ENCODE data around the gene GPX4. TPM values are rescaled to one million over a fixed set of nuclear protein-coding genes. Genes with fewer than 3 reads are reported as not detected.

The GPX4 gene
- total and polyA plus RNA-seq, 10 of the 15 experiments (the other 5 are each of a cell fraction or from before 2014, with no cell fraction given), result 33.3 to 749 (median 297) TPM

- TF ChIP-seq NFYB (IDR thresholded peaks at IDR 0.05; ENCODE audit: insufficient read depth, low read depth, low read length) (no peak), CREM (IDR thresholded peaks at IDR 0.05; ENCODE audit: low read depth) (no peak), CBX5 (IDR thresholded peaks at IDR 0.05; ENCODE audit: low read depth) (no peak), MXI1 (IDR thresholded peaks at IDR 0.05; ENCODE audit: low read depth, low read length) (no peak), RUNX3 (IDR thresholded peaks at IDR 0.05; ENCODE audit: low read length) (no peak), SMAD5 (IDR thresholded peaks at IDR 0.05; ENCODE audit: low read depth) (no peak)
These were observed 36.7 kb downstream of the GPX4 start (continued) for GRCh38 chr19:1140272-1141027.

- Histone ChIP-seq H3K79me2 (ENCODE audit: control insufficient read depth, insufficient read depth, low read length) (no peaks in the 10 kb centered on the region), H3K4me1 (ENCODE audit: control insufficient read depth, insufficient read depth, low read length) (no peaks in the 10 kb centered on the region), H3K9me3 (replicated peaks; ENCODE audit: control insufficient read depth, insufficient read depth, low read length) (no peaks in the 10 kb centered on the region; the same call in 2 of the 3 replicates), H3K4me2 (ENCODE audit: control insufficient read depth, insufficient read depth) (no peak overlapping the region), H2AFZ (ENCODE audit: control insufficient read depth, low read depth, low read length) (no peak overlapping the region), H3K27me3 (replicated peaks in 1 of 2; ENCODE audit: control insufficient read depth in 2 of 2, insufficient read depth in 2 of 2, low read length in 1 of 2) (no peaks in the 10 kb centered on the region), H3K4me3 (no peak overlapping the region), H3K27ac (ENCODE audit: control insufficient read depth, insufficient read depth) (no peak overlapping the region), H4K20me1 (ENCODE audit: control insufficient read depth, insufficient read depth) (no peaks in the 10 kb centered on the region), H3K36me3 (ENCODE audit: control insufficient read depth in 2 of 2, insufficient read depth in 2 of 2, low read length in 1 of 2) (peaks cover 7 to 10% of the 10 kb centered on the region in 2 experiments), H3K9ac (ENCODE audit: control insufficient read depth, insufficient read depth, low read length) (no peak overlapping the region)
- in situ Hi-C loops (cut with MboI), result no loop called here
- DNase-seq (ENCODE audit: low read depth, low spot score) (no peak), ATAC-seq (no peak), FAIRE-seq (peak; percentile 88)
- BruUV-seq (replicated peaks), result no TSS peak
- ChIA-PET SMC1A (ENCODE audit: uncharacterized antibody, unreplicated experiment) (no interaction called here), RAD21 (ENCODE audit: unreplicated experiment) (no interaction called here), POLR2A (no interaction called here), CTCF (no interaction called here)
- TF ChIP-seq USF1 (IDR thresholded peaks at IDR 0.05; ENCODE audit: borderline replicate concordance, extremely low read length, insufficient read depth, low read depth, low read length), result no peak
- no peak for TF ChIP-seq BMI1 (IDR thresholded peaks at IDR 0.05; ENCODE audit: borderline replicate concordance)
- TF ChIP-seq CREM (IDR thresholded peaks at IDR 0.05; ENCODE audit: low read depth), result no peak
- no peak for TF ChIP-seq PML (IDR thresholded peaks at IDR 0.05; ENCODE audit: low read length)
- TF ChIP-seq ASH2L (IDR thresholded peaks at IDR 0.05; ENCODE audit: borderline replicate concordance, low read depth), result no peak
- no peak for TF ChIP-seq JUND (IDR thresholded peaks at IDR 0.05; ENCODE audit: low read depth, low read length)
- no peak for TF ChIP-seq MLLT1 (IDR thresholded peaks at IDR 0.05)
- TF ChIP-seq RCOR1 (conservative IDR thresholded peaks at IDR 0.05; ENCODE audit: low read depth, low read length), result no peak
- TF ChIP-seq FOS (IDR thresholded peaks at IDR 0.05; ENCODE audit: borderline replicate concordance, extremely low read depth, insufficient read length), result no peak
- TF ChIP-seq PRDM15 (CRISPR knock-in tag; IDR thresholded peaks at IDR 0.05), result no peak
- TF ChIP-seq ATF3 (IDR thresholded peaks at IDR 0.05; ENCODE audit: borderline replicate concordance, extremely low read depth, low read depth, low read length), result no peak
- no peak for TF ChIP-seq SMC3 (IDR thresholded peaks at IDR 0.05; ENCODE audit: borderline replicate concordance, low read length)
- intact Hi-C loops (cut with micrococcal nuclease; ENCODE audit: unreplicated experiment), result no loop called here
- 79% methylated on average over 4 of the region's 5 CpGs for WGBS (ENCODE audit: insufficient coverage, insufficient replicate concordance, low lambda C conversion rate, missing lambda C conversion rate)
These were observed 38.1 kb downstream of the GPX4 start for GRCh38 chr19:1141944-1142343.
